HepG2 (cell line): ENCODE results near the gene KLHL40. TPM values are rescaled to one million over a fixed set of nuclear protein-coding genes. Genes with fewer than 3 reads are reported as not detected.

ENCODE experiments used
- ATAC-seq: fragments of 200-7000 bp; cut with Tn5 transposase; 3 replicates; pipeline ENCODE4 v1.9.1; 2020; ENCODE audit warnings: mild to moderate bottlenecking, moderate library complexity
- BruUV-seq: library from RNA; stranded (reverse); fragments of 400-500 nt; replicated peaks from 2 replicates; lab custom pipeline; 2021; lab: Mats Ljungman, UMichigan
- CTCF ChIA-PET: fragments of 300-600 bp; formaldehyde crosslinking; extraction: SDS; loops from one replicate; lab custom pipeline; 2021; ENCODE audit warnings: low total read pairs, inconsistent platforms, low intra/inter-chr PET ratio; lab: Yijun Ruan, JAX
- POLR2A ChIA-PET: fragments of 350-600 bp; sonication (Branson Sonifier 250); formaldehyde crosslinking; loops from one replicate; lab custom pipeline; 2020; ENCODE audit warnings: antibody characterized with exemption, inconsistent platforms; lab: Yijun Ruan, JAX
- DNase-seq: peaks from one replicate; pipeline ENCODE4 v3.0.0-alpha.2; 2015; ENCODE audit warnings: low spot score
- FAIRE-seq: peaks from 3 replicates; lab custom pipeline; 2011; peaks lifted over from hg19 to GRCh38; lab: Jason Lieb, UNC
- H2AFZ ChIP-seq: one replicate; pipeline ENCODE4 v1.6.1; 2011; ENCODE audit warnings: low read length, inconsistent platforms
- H3K27ac ChIP-seq: fragments of 300-600 bp; 3 replicates; pipeline ENCODE4 v1.8.0; 2011; ENCODE audit warnings: mixed run types, mild to moderate bottlenecking, mixed read lengths, low read length, inconsistent platforms; ENCODE audit not compliant: insufficient read depth; ENCODE audit errors: extremely low read length
- H3K27me3 ChIP-seq, 2 experiments: fragments of 200-600 bp in 1 of 2; 2 replicates in 1 of 2; 3 replicates in 1 of 2; pipeline versions ENCODE4 v1.6.0 to v1.8.0; 2011; ENCODE audit warnings: low read length in 2 of 2, mild to moderate bottlenecking in 2 of 2, moderate library complexity in 2 of 2, inconsistent platforms in 1 of 2; ENCODE audit not compliant: insufficient read depth in 2 of 2, control insufficient read depth in 1 of 2
- H3K36me3 ChIP-seq, 2 experiments: fragments of 200-600 bp in 1 of 2; replicated peaks in 1 of 2; 2 replicates in 1 of 2; 3 replicates in 1 of 2; pipeline versions ENCODE4 v1.5.1 to v1.8.0; 2011; ENCODE audit warnings: low read length in 2 of 2, inconsistent platforms in 1 of 2; ENCODE audit not compliant: insufficient read depth in 2 of 2, control insufficient read depth in 1 of 2
- H3K4me1 ChIP-seq: 2 replicates; pipeline ENCODE4 v1.5.1; 2012; ENCODE audit warnings: low read length, inconsistent platforms; ENCODE audit not compliant: insufficient read depth
- H3K4me2 ChIP-seq: 2 replicates; pipeline ENCODE4 v1.6.0; 2011; ENCODE audit warnings: low read depth, low read length, inconsistent platforms
- H3K4me3 ChIP-seq, 3 experiments: fragments of 200-600 bp in 1 of 3; sonication (generic), shearing (Covaris generic) in 1 of 3; replicated peaks in 1 of 3; 2 replicates each; pipeline ENCODE4 v1.5.1; 2011 to 2016; ENCODE audit warnings: low read length in 3 of 3, inconsistent platforms in 2 of 3, low read depth in 2 of 3, mild to moderate bottlenecking in 2 of 3, control low read depth in 1 of 3, mixed read lengths in 1 of 3; ENCODE audit not compliant: insufficient read depth in 1 of 3
- H3K79me2 ChIP-seq: one replicate; pipeline ENCODE4 v1.6.1; 2011; ENCODE audit warnings: low read length, inconsistent platforms; ENCODE audit not compliant: insufficient read depth
- H3K9ac ChIP-seq: 2 replicates; pipeline ENCODE4 v1.6.0; 2011; ENCODE audit warnings: mild to moderate bottlenecking, low read depth, low read length, inconsistent platforms; ENCODE audit not compliant: insufficient read depth
- H3K9me3 ChIP-seq: 2 replicates; pipeline ENCODE4 v1.5.1; 2012; ENCODE audit warnings: mild to moderate bottlenecking, low read length
- H4K20me1 ChIP-seq: 2 replicates; pipeline ENCODE4 v1.6.0; 2011; ENCODE audit warnings: inconsistent platforms, mild to moderate bottlenecking, low read length, moderate library complexity; ENCODE audit not compliant: insufficient read depth
- CREM ChIP-seq, 2 experiments: sonication (generic) in 1 of 2; formaldehyde crosslinking in 1 of 2; IDR thresholded peaks; 2 replicates each; pipeline versions ENCODE4 v1.4.0 to v1.6.1; 2016 to 2020; ENCODE audit warnings: antibody characterized with exemption in 1 of 2, mild to moderate bottlenecking in 1 of 2, missing genetic modification reagents in 1 of 2
- DBP ChIP-seq: sonication (generic); formaldehyde crosslinking; IDR thresholded peaks from 2 replicates; pipeline ENCODE4 v1.4.0; 2020; ENCODE audit warnings: missing genetic modification reagents; ENCODE audit errors: not compliant biosample characterization
- HOXA3 ChIP-seq: sonication (generic); formaldehyde crosslinking; IDR thresholded peaks from 2 replicates; pipeline ENCODE4 v1.5.0; 2020; ENCODE audit warnings: missing genetic modification reagents
- NONO ChIP-seq, 2 experiments: fragments of 450-650 bp in 1 of 2; sonication (generic) in 1 of 2; formaldehyde crosslinking in 1 of 2; IDR thresholded peaks in 1 of 2; conservative IDR thresholded peaks in 1 of 2; 2 replicates each; pipeline versions ENCODE4 v1.6.1 to v1.8.0; 2017 to 2022; ENCODE audit warnings: mild to moderate bottlenecking in 1 of 2, missing genetic modification reagents in 1 of 2, moderate library complexity in 1 of 2
- NR2F6 ChIP-seq, 2 experiments: IDR thresholded peaks; 2 replicates each; pipeline ENCODE4 v1.6.1; 2016; ENCODE audit warnings: antibody characterized with exemption in 1 of 2, mild to moderate bottlenecking in 1 of 2
- REL ChIP-seq: sonication (generic); formaldehyde crosslinking; conservative IDR thresholded peaks from 2 replicates; pipeline ENCODE4 v1.8.0; 2022; ENCODE audit warnings: mild to moderate bottlenecking, missing genetic modification reagents, moderate library complexity
- ZBTB33 ChIP-seq: sonication (generic); formaldehyde crosslinking; IDR thresholded peaks from 2 replicates; pipeline ENCODE4 v1.4.0; 2020; ENCODE audit warnings: missing genetic modification reagents
- ZBTB38 ChIP-seq: sonication (generic); formaldehyde crosslinking; IDR thresholded peaks from 2 replicates; pipeline ENCODE4 v1.5.1; 2020; ENCODE audit warnings: mild to moderate bottlenecking, missing genetic modification reagents
- ZNF678 ChIP-seq: sonication (generic); formaldehyde crosslinking; IDR thresholded peaks from 2 replicates; pipeline ENCODE4 v1.4.0; 2020; ENCODE audit warnings: mild to moderate bottlenecking, missing genetic modification reagents
- ZNF781 ChIP-seq: sonication (generic); formaldehyde crosslinking; IDR thresholded peaks from 2 replicates; pipeline ENCODE4 v1.5.1; 2020; ENCODE audit warnings: borderline replicate concordance, mild to moderate bottlenecking, missing genetic modification reagents; ENCODE audit errors: not compliant biosample characterization
- WGBS: methylation state at CpG from one replicate; pipeline ENCODE4 v1.1.6; 2017; ENCODE audit warnings: low lambda C conversion rate; 5-methylcytosine and 5-hydroxymethylcytosine counted together
- in situ Hi-C: cut with HindIII; loops from 2 replicates; pipeline ENCODE4 v1.10.0; 2017; ENCODE audit warnings: low pct_unique_long_range_greater_than_20kb; ENCODE audit not compliant: extremely low pct_ligation_motif_present
- intact Hi-C: fragments of 100-400 bp; cut with micrococcal nuclease; formaldehyde crosslinking; loops from one replicate; pipeline ENCODE4 v1.10.0; 2022; ENCODE audit not compliant: unreplicated experiment
- polyA plus RNA-seq, 8 experiments: library from polyadenylated mRNA; depleted of rRNA in 3 of 8; stranded (reverse) in 7 of 8; unstranded in 1 of 8; fragments of >200 nt; fragmentation: Illumina TruSeq in 4 of 8; extraction: Trizol in 4 of 8; gene quantifications; 2 replicates each; pipeline versions ENCODE4 v1.2.1 to v1.2.3, GENCODE V29; 2011 to 2016; ENCODE audit warnings: low read depth in 4 of 8, missing spikeins in 1 of 8, mixed read lengths in 1 of 8; ENCODE audit not compliant: insufficient read depth in 1 of 8
- total RNA-seq, 5 experiments: library from RNA; depleted of rRNA; stranded (reverse); fragments of >200 nt; fragmentation: Illumina TruSeq; extraction: Trizol; gene quantifications; 2 replicates each; pipeline ENCODE4 v1.2.3, GENCODE V29; 2016; ENCODE audit warnings: low read depth in 1 of 5
- TF ChIP-seq, protein P1 (sequence below): sonication (generic); formaldehyde crosslinking; IDR thresholded peaks from 2 replicates; pipeline ENCODE4 v1.9.0; 2021; ENCODE audit warnings: missing genetic modification reagents, borderline replicate concordance

Gene KLHL40
- total and polyA plus RNA-seq, 2 of the 13 experiments (the other 11 are each of a cell fraction or from before 2014, with no cell fraction given), result not detected

DNA sequence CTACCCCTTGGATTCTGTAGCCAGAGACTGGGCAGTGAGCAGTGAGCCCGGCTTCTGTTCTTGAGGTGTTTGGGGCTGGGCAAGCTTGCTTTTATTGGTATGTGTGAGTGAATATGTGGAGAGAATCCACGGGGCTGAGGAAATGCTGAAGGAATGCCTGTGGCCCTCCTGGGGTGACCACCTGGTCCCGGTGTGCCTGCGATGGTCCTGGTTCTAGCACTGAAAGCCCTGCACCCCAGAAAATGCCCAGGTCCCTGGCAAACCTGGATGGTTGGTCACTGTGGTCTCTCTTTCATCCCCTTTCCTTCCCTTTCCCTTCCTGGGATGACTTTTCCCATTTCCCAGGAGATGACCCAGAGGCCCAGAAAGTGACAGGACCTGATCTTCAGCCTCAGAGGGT is 27.7 kb upstream of the KLHL40 start (continued):
- TF ChIP-seq, protein P1, sequence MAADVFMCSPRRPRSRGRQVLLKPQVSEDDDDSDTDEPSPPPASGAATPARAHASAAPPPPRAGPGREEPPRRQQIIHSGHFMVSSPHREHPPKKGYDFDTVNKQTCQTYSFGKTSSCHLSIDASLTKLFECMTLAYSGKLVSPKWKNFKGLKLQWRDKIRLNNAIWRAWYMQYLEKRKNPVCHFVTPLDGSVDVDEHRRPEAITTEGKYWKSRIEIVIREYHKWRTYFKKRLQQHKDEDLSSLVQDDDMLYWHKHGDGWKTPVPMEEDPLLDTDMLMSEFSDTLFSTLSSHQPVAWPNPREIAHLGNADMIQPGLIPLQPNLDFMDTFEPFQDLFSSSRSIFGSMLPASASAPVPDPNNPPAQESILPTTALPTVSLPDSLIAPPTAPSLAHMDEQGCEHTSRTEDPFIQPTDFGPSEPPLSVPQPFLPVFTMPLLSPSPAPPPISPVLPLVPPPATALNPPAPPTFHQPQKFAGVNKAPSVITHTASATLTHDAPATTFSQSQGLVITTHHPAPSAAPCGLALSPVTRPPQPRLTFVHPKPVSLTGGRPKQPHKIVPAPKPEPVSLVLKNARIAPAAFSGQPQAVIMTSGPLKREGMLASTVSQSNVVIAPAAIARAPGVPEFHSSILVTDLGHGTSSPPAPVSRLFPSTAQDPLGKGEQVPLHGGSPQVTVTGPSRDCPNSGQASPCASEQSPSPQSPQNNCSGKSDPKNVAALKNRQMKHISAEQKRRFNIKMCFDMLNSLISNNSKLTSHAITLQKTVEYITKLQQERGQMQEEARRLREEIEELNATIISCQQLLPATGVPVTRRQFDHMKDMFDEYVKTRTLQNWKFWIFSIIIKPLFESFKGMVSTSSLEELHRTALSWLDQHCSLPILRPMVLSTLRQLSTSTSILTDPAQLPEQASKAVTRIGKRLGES (CRISPR knock-in tag), result no peak
- no peak for TF ChIP-seq DBP (CRISPR knock-in tag)

DNA sequence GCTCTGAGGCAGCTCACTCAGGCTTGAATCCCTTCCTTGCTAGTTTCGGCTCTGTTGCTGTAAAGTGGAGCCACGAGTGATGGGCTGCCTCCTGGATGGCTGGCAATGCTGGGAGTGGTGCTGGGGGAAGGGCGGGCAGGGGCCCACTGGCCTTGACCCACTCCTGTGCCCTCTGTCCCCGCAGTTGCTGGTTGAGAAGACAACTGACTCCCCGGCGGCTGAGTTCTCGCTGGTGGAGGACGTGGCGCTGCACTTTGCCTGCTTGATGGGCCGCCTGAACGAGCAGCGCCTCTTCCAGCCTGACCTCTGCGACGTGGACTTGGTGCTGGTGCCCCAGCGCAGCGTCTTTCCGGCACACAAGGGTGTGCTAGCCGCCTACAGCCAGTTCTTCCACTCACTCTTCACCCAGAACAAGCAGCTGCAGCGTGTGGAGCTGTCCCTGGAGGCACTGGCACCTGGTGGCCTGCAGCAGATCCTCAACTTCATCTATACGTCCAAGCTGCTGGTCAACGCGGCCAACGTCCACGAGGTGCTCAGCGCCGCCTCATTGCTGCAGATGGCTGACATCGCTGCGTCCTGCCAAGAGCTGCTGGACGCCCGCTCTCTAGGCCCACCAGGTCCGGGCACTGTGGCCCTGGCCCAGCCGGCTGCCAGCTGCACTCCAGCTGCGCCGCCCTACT is 27.1 kb upstream of the KLHL40 start:
- POLR2A ChIA-PET, result no interaction called here
- CTCF ChIA-PET, result no interaction called here
- ATAC-seq (no peak), FAIRE-seq (no peak), DNase-seq (no peak)
- 81% methylated on average over 24 of the region's 34 CpGs for WGBS
- Histone ChIP-seq H3K79me2 (peaks cover 1% of the 10 kb centered on the region), H3K4me1 (peaks cover 41% of the 10 kb centered on the region), H3K36me3 (no peaks in the 10 kb centered on the region), H3K9ac (no peak overlapping the region), H3K27me3 (no peaks in the 10 kb centered on the region), H3K27ac (no peak overlapping the region), H3K4me3 (no peak overlapping the region), H3K9me3 (no peaks in the 10 kb centered on the region), H4K20me1 (no peaks in the 10 kb centered on the region), H3K4me2 (no peak overlapping the region), H2AFZ (no peak overlapping the region)
- BruUV-seq, result no TSS peak
- intact Hi-C loops, result no loop called here
- in situ Hi-C loops, result no loop called here
- TF ChIP-seq ZNF781 (CRISPR knock-in tag) (no peak), NONO (IDR thresholded peaks at IDR 0.05) (no peak), NONO (CRISPR knock-in tag; conservative IDR thresholded peaks at IDR 0.05) (0 out of 2 replicates have a peak, but pooled peaks have one; percentile 24), NR2F6 (IDR thresholded peaks at IDR 0.05) (no peak), NR2F6 (CRISPR knock-in tag; IDR thresholded peaks at IDR 0.05) (0 out of 2 replicates have a peak, but pooled peaks have one; percentile 20), ZBTB38 (CRISPR knock-in tag) (peak; percentile 87), ZNF678 (no peak), CREM (IDR thresholded peaks at IDR 0.05) (no peak), CREM (CRISPR knock-in tag; IDR thresholded peaks at IDR 0.05) (no peak), HOXA3 (0 out of 2 replicates have a peak, but pooled peaks have one; percentile 32), REL (CRISPR knock-in tag) (no peak), ZBTB33 (CRISPR knock-in tag) (peak; percentile 91)
